OCI-LY7 (cell line): ENCODE data around the gene TUG1. TPM values are rescaled to one million over a fixed set of nuclear protein-coding genes. Genes with fewer than 3 reads are reported as not detected.

Source experiments
- BruUV-seq: library from RNA; stranded (reverse); fragments of 400-500 nt; replicated peaks from 2 replicates; lab custom pipeline; 2021; lab: Mats Ljungman, UMichigan
- CTCF ChIA-PET: fragments of 300-600 bp; sonication (Branson Sonifier 250); formaldehyde crosslinking; loops from one replicate; lab custom pipeline; 2022; ENCODE audit warnings: antibody characterized with exemption; ENCODE audit not compliant: unreplicated experiment; lab: Charles Lee
- POLR2A ChIA-PET: fragments of 300-600 bp; sonication (Branson Sonifier 250); formaldehyde crosslinking; loops from one replicate; lab custom pipeline; 2022; ENCODE audit warnings: antibody characterized with exemption; lab: Charles Lee
- DNase-seq: peaks from one replicate; pipeline ENCODE4 v3.0.0-alpha.2; 2015; ENCODE audit warnings: low spot score
- H2AFZ ChIP-seq: fragments of 200-600 bp; sonication (generic), shearing (Covaris generic); 2 replicates; pipeline ENCODE4 v1.6.1; 2014; ENCODE audit warnings: mild to moderate bottlenecking, antibody characterized with exemption, low read length, moderate library complexity
- H3K27ac ChIP-seq: fragments of 200-600 bp; sonication (generic); 2 replicates; pipeline ENCODE4 v1.5.1; 2014; ENCODE audit warnings: mixed run types, low read depth, mild to moderate bottlenecking, moderate library complexity, low read length, inconsistent platforms; ENCODE audit not compliant: poor library complexity, severe bottlenecking
- H3K36me3 ChIP-seq: fragments of 200-600 bp; sonication (generic); 2 replicates; pipeline ENCODE4 v1.6.1; 2014; ENCODE audit warnings: mild to moderate bottlenecking, antibody characterized with exemption, low read length, moderate library complexity, mixed read lengths; ENCODE audit not compliant: insufficient read depth
- H3K4me1 ChIP-seq: fragments of 200-600 bp; sonication (generic); 2 replicates; pipeline ENCODE4 v1.5.1; 2014; ENCODE audit warnings: mild to moderate bottlenecking, low read length; ENCODE audit not compliant: insufficient read depth, poor library complexity, severe bottlenecking
- H3K4me2 ChIP-seq: fragments of 200-600 bp; sonication (generic); 2 replicates; pipeline ENCODE4 v1.6.1; 2014; ENCODE audit warnings: mild to moderate bottlenecking, low read length
- H3K4me3 ChIP-seq: fragments of 200-600 bp; sonication (generic); 2 replicates; pipeline ENCODE4 v1.5.1; 2014; ENCODE audit warnings: mild to moderate bottlenecking, low read depth, low read length; ENCODE audit not compliant: poor library complexity, severe bottlenecking
- H3K79me2 ChIP-seq: fragments of 200-600 bp; sonication (generic); 2 replicates; pipeline ENCODE4 v1.6.1; 2016; ENCODE audit warnings: low read depth, mild to moderate bottlenecking, low read length, moderate library complexity, mixed read lengths; ENCODE audit not compliant: insufficient read depth
- H3K9me2 ChIP-seq: fragments of 200-600 bp; sonication (generic); 2 replicates; pipeline ENCODE4 v1.6.1; 2016; ENCODE audit warnings: mild to moderate bottlenecking, low read length, mixed read lengths; ENCODE audit not compliant: insufficient read depth
- H3K9me3 ChIP-seq: fragments of 200-600 bp; sonication (generic); 2 replicates; pipeline ENCODE4 v1.6.1; 2014; ENCODE audit warnings: mild to moderate bottlenecking, mixed run types, low read length, mixed read lengths
- H4K20me1 ChIP-seq: fragments of 200-600 bp; sonication (generic); 2 replicates; pipeline ENCODE4 v1.6.1; 2014; ENCODE audit warnings: mild to moderate bottlenecking, antibody characterized with exemption, low read length, moderate library complexity, mixed read lengths; ENCODE audit not compliant: insufficient read depth
- EZH2phosphoT487 ChIP-seq: fragments of 200-600 bp; sonication (generic); IDR thresholded peaks from 2 replicates; pipeline ENCODE4 v1.6.1; 2018; ENCODE audit warnings: low read depth, borderline replicate concordance, mild to moderate bottlenecking, mixed run types, antibody characterized with exemption, low read length, moderate library complexity, mixed read lengths
- intact Hi-C: fragments of 100-400 bp; cut with micrococcal nuclease; formaldehyde crosslinking; loops from one replicate; pipeline ENCODE4 v1.10.0; 2022; ENCODE audit not compliant: unreplicated experiment
- total RNA-seq, 2 experiments: library from RNA; depleted of rRNA in 1 of 2; stranded (reverse); fragments of >200 nt in 1 of 2; shearing (Covaris generic) in 1 of 2; gene quantifications; 2 replicates each; pipeline ENCODE4 v1.2.3, GENCODE V29; 2014 to 2022
- TF ChIP-seq, protein P1 (sequence below): fragments of 200-600 bp; sonication (generic); conservative IDR thresholded peaks from 2 replicates; pipeline ENCODE4 v1.5.1; 2014; ENCODE audit warnings: mild to moderate bottlenecking, antibody characterized with exemption, low read length, moderate library complexity, mixed read lengths

TUG1 gene
- total RNA-seq, 2 experiments from 2014 or later = 70.3 to 109 TPM

DNA sequence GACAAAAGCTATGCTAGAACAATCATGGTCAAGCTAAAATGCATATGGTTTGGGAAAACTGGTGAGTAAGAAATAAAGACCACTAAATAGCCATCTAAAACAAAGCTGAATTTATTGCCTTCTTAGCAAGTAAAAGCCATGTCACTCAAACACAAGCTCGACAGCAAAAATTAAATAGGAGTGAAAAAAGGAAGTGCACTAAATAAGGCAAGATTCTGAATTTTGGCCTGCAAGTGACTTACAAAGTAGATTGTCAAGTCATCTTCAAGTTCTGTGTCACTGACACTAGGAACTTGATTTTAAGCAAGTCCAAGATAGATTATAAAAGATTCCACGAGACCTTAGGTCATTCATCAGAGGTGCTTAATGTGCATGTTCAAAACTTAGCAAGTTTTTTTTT, 27.4 kb downstream of the TUG1 start:
- no peaks in the 10 kb centered on the region for H4K20me1 ChIP-seq
- TF ChIP-seq EZH2phosphoT487 = no peak
- TF ChIP-seq, protein P1, sequence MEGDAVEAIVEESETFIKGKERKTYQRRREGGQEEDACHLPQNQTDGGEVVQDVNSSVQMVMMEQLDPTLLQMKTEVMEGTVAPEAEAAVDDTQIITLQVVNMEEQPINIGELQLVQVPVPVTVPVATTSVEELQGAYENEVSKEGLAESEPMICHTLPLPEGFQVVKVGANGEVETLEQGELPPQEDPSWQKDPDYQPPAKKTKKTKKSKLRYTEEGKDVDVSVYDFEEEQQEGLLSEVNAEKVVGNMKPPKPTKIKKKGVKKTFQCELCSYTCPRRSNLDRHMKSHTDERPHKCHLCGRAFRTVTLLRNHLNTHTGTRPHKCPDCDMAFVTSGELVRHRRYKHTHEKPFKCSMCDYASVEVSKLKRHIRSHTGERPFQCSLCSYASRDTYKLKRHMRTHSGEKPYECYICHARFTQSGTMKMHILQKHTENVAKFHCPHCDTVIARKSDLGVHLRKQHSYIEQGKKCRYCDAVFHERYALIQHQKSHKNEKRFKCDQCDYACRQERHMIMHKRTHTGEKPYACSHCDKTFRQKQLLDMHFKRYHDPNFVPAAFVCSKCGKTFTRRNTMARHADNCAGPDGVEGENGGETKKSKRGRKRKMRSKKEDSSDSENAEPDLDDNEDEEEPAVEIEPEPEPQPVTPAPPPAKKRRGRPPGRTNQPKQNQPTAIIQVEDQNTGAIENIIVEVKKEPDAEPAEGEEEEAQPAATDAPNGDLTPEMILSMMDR = no peak
- H3K4me1 ChIP-seq = no peaks in the 10 kb centered on the region
- BruUV-seq = no TSS peak
- no peaks in the 10 kb centered on the region for H3K9me3 ChIP-seq
- no peak overlapping the region for H3K27ac ChIP-seq
- no peaks in the 10 kb centered on the region for H3K36me3 ChIP-seq
- no peaks in the 10 kb centered on the region for H3K9me2 ChIP-seq
- intact Hi-C loops = no loop called here
- H2AFZ ChIP-seq = no peak overlapping the region
- ChIA-PET POLR2A (no interaction called here), CTCF (no interaction called here)
- H3K4me2 ChIP-seq = no peak overlapping the region
- DNase-seq = no peak
- no peak overlapping the region for H3K4me3 ChIP-seq
- no peaks in the 10 kb centered on the region for H3K79me2 ChIP-seq

DNA sequence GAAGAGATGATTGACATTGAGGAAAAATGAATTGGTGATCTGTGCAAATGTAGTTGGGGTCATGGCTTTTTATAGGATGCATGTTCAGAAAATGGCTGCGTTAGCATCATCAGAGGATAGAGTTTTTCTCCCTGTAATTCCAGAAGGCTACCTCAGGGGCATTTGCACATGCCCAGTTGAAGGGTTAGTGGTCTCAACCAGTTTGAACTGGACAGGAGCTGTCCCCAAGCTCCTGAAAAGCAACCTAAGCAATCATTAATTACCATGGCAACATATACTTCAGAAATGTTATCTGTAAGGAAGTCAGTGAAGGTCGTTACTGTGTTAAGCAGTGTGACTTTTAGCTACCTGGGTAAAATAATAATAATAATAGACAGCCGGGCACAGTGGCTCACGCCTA, 29.3 kb downstream of the TUG1 start:
- no TSS peak for BruUV-seq
- Histone ChIP-seq H3K4me2 (no peak overlapping the region), H3K9me3 (no peaks in the 10 kb centered on the region), H3K79me2 (no peaks in the 10 kb centered on the region), H3K27ac (no peak overlapping the region), H2AFZ (no peak overlapping the region), H3K4me1 (no peaks in the 10 kb centered on the region), H3K36me3 (no peaks in the 10 kb centered on the region), H3K9me2 (no peaks in the 10 kb centered on the region), H3K4me3 (no peak overlapping the region), H4K20me1 (no peaks in the 10 kb centered on the region)
- POLR2A ChIA-PET = no interaction called here
- CTCF ChIA-PET = no interaction called here
- intact Hi-C loops = no loop called here
- DNase-seq = no peak
- TF ChIP-seq, protein P1 = no peak
- no peak for TF ChIP-seq EZH2phosphoT487

DNA sequence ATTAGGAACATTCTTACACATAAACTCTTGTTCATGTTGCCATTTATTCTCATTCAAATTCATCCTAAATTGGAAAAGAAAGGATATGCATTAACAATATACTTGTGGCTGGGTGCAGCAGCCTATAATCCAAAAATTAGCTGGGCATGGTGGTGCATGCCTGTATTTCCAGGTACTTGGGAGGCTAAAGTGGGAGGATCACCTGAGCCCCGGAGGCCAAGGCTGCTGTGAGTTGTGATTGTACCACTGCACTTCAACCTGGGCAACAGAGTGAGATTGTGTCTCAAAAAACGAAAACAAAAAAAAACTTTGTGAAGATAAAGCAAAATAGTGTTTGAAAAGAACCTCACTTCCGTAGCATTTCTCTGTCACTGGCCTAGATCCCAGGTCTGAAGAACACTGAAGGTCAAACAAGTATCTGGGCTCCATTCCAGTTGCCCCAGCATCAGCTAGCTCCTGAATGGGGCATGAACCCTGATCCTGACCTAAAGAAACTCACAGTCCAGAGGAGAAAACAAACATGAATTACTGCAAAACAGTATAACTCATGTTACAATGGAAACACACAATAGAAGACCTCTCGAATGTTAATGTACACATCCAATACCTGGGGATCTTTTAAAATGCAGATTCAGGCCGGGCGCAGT, 32.2 kb downstream of the TUG1 start:
- Histone ChIP-seq H3K36me3 (no peaks in the 10 kb centered on the region), H3K79me2 (no peaks in the 10 kb centered on the region), H3K27ac (no peak overlapping the region), H4K20me1 (no peaks in the 10 kb centered on the region), H3K9me3 (no peaks in the 10 kb centered on the region), H3K9me2 (no peaks in the 10 kb centered on the region), H3K4me3 (no peak overlapping the region), H3K4me2 (no peak overlapping the region), H3K4me1 (no peaks in the 10 kb centered on the region), H2AFZ (no peak overlapping the region)
- DNase-seq = no peak
- CTCF ChIA-PET = no interaction called here
- no TSS peak for BruUV-seq
- intact Hi-C loops = no loop called here
- POLR2A ChIA-PET = no interaction called here
- TF ChIP-seq, protein P1 = no peak
- TF ChIP-seq EZH2phosphoT487 = no peak
